ENCODE results near the gene SGPP2. TPM values are rescaled to one million over a fixed set of nuclear protein-coding genes. Genes with fewer than 3 reads are reported as not detected.

Gene SGPP2
- total RNA-seq, 1 donor from 2014 or later = 0.11 TPM

DNA sequence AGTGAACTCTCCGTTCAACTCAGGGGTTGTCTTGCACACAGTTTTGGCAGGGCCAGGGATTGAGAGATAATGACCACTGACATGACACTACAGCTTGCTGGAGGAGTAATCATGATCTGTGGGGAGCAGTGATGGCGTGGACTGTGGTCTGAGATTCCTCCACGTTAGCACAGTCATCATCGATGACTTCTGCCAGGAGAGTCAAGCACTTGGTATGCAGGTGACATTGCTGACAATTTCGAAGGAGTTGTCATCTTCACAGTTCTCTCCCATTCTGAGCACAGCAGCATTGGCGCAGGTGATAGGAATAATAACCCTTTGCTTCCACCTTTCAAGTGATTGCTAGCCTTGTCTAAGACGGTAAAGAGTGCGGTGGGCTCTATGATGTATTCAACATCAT, 79.8 kb downstream of the SGPP2 start:
- Histone ChIP-seq H3F3A (ENCODE audit: low read depth) (no peaks in the 10 kb centered on the region), H4K20me1 (ENCODE audit: low read depth) (no peaks in the 10 kb centered on the region), H3K9ac (no peak overlapping the region), H3K9me3 (ENCODE audit: low read depth) (no peaks in the 10 kb centered on the region), H3K4me1 (no peaks in the 10 kb centered on the region), H3K79me2 (ENCODE audit: low read depth) (no peaks in the 10 kb centered on the region), H3K27ac (no peak overlapping the region), H3K27me3 (peaks cover 20% of the 10 kb centered on the region), H3K36me3 (no peaks in the 10 kb centered on the region), H3K4me2 (no peak overlapping the region), H3K4me3 (no peak overlapping the region), H2AFZ (replicated peaks) (no peak overlapping the region)
- Mint-ChIP-seq H3K9me3 (no peaks in the 10 kb centered on the region), H3K36me3 (peaks cover 2% of the 10 kb centered on the region), H3K27ac (no peak overlapping the region), H3K4me1 (no peaks in the 10 kb centered on the region), H3K27me3 (ENCODE audit: insufficient read depth, low read depth) (no peaks in the 10 kb centered on the region), H3K4me3 (no peak overlapping the region)
- no peak for TF ChIP-seq EZH2phosphoT487 (IDR thresholded peaks at IDR 0.05)
- no peak for DNase-seq (ENCODE audit: low spot score)

DNA sequence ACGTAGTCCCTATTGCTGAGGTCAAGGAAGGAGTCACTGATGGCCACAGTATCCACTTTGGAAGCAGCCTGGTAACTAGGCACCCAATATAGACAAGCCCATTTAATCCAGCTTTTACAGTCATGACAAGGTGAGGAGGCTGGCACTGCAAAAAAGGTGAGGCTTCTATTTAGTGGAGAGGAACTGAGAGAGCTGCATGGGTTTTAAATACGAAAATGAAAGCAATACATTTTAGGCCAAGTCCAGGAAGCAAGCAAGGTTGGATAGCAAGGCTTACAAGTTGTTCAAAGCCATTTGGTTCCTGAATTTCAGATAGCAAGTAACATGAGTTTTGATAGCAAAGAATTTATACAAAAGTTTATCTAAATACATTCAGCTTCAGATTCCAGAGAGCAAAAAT, 80.4 kb downstream of the SGPP2 start:
- no peak for DNase-seq (ENCODE audit: low spot score)
- Histone ChIP-seq H3K4me3 (no peak overlapping the region), H3K79me2 (ENCODE audit: low read depth) (no peaks in the 10 kb centered on the region), H3K9ac (no peak overlapping the region), H3K9me3 (ENCODE audit: low read depth) (no peaks in the 10 kb centered on the region), H3F3A (ENCODE audit: low read depth) (no peaks in the 10 kb centered on the region), H3K4me1 (no peaks in the 10 kb centered on the region), H4K20me1 (ENCODE audit: low read depth) (no peaks in the 10 kb centered on the region), H2AFZ (replicated peaks) (no peak overlapping the region), H3K27me3 (peaks cover 24% of the 10 kb centered on the region), H3K27ac (no peak overlapping the region), H3K4me2 (no peak overlapping the region), H3K36me3 (no peaks in the 10 kb centered on the region)
- no peaks in the 10 kb centered on the region for H3K9me3 Mint-ChIP-seq
- TF ChIP-seq EZH2phosphoT487 (IDR thresholded peaks at IDR 0.05) = no peak
- TF ChIP-seq EZH2 (IDR thresholded peaks at IDR 0.05) = no peak
- TF ChIP-seq, protein P1, sequence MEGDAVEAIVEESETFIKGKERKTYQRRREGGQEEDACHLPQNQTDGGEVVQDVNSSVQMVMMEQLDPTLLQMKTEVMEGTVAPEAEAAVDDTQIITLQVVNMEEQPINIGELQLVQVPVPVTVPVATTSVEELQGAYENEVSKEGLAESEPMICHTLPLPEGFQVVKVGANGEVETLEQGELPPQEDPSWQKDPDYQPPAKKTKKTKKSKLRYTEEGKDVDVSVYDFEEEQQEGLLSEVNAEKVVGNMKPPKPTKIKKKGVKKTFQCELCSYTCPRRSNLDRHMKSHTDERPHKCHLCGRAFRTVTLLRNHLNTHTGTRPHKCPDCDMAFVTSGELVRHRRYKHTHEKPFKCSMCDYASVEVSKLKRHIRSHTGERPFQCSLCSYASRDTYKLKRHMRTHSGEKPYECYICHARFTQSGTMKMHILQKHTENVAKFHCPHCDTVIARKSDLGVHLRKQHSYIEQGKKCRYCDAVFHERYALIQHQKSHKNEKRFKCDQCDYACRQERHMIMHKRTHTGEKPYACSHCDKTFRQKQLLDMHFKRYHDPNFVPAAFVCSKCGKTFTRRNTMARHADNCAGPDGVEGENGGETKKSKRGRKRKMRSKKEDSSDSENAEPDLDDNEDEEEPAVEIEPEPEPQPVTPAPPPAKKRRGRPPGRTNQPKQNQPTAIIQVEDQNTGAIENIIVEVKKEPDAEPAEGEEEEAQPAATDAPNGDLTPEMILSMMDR (IDR thresholded peaks at IDR 0.05) = no peak
- no peak overlapping the region for H3K4me3 Mint-ChIP-seq
- H3K36me3 Mint-ChIP-seq = peaks cover 2% of the 10 kb centered on the region
- H3K27ac Mint-ChIP-seq = no peak overlapping the region
- H3K27me3 Mint-ChIP-seq (ENCODE audit: insufficient read depth, low read depth) = no peaks in the 10 kb centered on the region
- H3K4me1 Mint-ChIP-seq = no peaks in the 10 kb centered on the region

DNA sequence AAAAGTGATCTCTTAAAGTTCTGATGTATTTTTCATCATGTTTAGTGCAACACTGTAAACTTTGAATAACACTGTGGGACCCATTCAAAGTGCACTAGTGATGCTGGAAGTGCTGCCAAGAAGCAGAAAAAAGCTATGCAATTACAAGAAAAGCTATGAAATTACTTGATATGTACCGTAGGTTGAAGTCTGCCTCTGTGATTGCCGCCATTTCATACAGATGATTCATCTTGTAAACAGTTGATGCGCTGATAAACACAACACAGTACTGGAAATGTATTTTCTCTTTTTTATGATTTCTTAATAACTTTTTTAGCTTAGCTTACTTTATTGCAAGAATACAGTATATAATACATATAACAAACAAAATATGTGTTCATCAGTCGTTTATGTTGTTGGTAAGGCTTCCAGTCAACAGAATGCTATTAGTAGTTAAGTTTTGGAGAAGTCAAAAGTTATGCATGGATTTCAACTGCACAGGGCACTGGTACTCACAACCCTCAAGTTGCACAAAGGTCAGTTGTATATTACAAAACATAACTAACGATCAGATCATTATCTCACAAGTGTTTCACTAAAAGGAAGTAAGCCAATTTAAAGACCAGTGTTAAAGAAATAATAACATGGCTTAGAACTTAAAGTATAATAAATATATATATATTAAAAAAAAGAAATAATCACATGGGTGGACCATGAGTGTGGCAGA, 82.0 kb downstream of the SGPP2 start:
- H3K36me3 Mint-ChIP-seq = peaks cover 2% of the 10 kb centered on the region
- Histone ChIP-seq H3K79me2 (ENCODE audit: low read depth) (no peaks in the 10 kb centered on the region), H2AFZ (replicated peaks) (no peak overlapping the region), H3K27me3 (peaks cover 31% of the 10 kb centered on the region), H3K4me1 (no peaks in the 10 kb centered on the region), H3F3A (ENCODE audit: low read depth) (no peaks in the 10 kb centered on the region), H3K27ac (no peak overlapping the region), H3K4me3 (no peak overlapping the region), H4K20me1 (ENCODE audit: low read depth) (no peaks in the 10 kb centered on the region), H3K36me3 (no peaks in the 10 kb centered on the region), H3K4me2 (no peak overlapping the region), H3K9me3 (ENCODE audit: low read depth) (no peaks in the 10 kb centered on the region), H3K9ac (no peak overlapping the region)
- H3K4me1 Mint-ChIP-seq = no peaks in the 10 kb centered on the region
- TF ChIP-seq EZH2 (IDR thresholded peaks at IDR 0.05) = no peak
- DNase-seq (ENCODE audit: low spot score) = no peak
- H3K4me3 Mint-ChIP-seq = no peak overlapping the region
- no peaks in the 10 kb centered on the region for H3K9me3 Mint-ChIP-seq
- H3K27me3 Mint-ChIP-seq (ENCODE audit: insufficient read depth, low read depth) = no peaks in the 10 kb centered on the region
- H3K27ac Mint-ChIP-seq = no peak overlapping the region

DNA sequence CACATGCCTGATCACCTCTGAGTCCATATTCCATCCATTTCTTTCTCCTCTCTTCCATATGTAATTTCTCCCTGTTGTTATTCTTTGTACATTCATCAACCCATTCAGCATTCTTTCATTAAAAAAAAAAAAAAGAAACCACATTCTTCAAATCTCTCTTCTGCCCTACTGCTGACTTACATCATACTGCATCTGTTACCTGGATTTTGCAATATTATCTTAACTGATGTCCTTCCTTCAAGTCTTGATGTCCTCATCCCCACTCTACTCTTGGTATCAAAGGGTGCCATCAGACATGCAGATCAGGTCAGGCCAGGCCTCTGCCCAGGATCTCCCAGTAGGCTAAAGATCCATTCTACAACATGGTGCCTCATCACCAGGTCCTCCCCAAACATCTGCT, 90.6 kb downstream of the SGPP2 start:
- Histone ChIP-seq H3K4me1 (peaks cover 17% of the 10 kb centered on the region), H3K4me2 (no peak overlapping the region), H2AFZ (replicated peaks) (no peak overlapping the region), H4K20me1 (ENCODE audit: low read depth) (no peaks in the 10 kb centered on the region), H3F3A (ENCODE audit: low read depth) (peaks cover 13% of the 10 kb centered on the region), H3K27ac (no peak overlapping the region), H3K79me2 (ENCODE audit: low read depth) (no peaks in the 10 kb centered on the region), H3K4me3 (no peak overlapping the region), H3K27me3 (peaks cover 5% of the 10 kb centered on the region), H3K36me3 (no peaks in the 10 kb centered on the region), H3K9ac (no peak overlapping the region), H3K9me3 (ENCODE audit: low read depth) (no peaks in the 10 kb centered on the region)
- TF ChIP-seq EZH2 (IDR thresholded peaks at IDR 0.05) = no peak
- TF ChIP-seq EZH2phosphoT487 (IDR thresholded peaks at IDR 0.05) = no peak
- TF ChIP-seq, protein P1 (IDR thresholded peaks at IDR 0.05) = no peak
- no peak overlapping the region for H3K4me3 Mint-ChIP-seq
- H3K9me3 Mint-ChIP-seq = peaks cover 12% of the 10 kb centered on the region
- H3K36me3 Mint-ChIP-seq = no peaks in the 10 kb centered on the region
- no peaks in the 10 kb centered on the region for H3K27me3 Mint-ChIP-seq (ENCODE audit: insufficient read depth, low read depth)
- H3K27ac Mint-ChIP-seq = no peak overlapping the region
- H3K4me1 Mint-ChIP-seq = peaks cover 28% of the 10 kb centered on the region
- DNase-seq (ENCODE audit: low spot score) = no peak
